ENCODE measurements around the gene NDST4.

NDST4 gene

GRCh38 chr4:114807759-114808404, 305.5 kb downstream of the NDST4 start:
- in situ Hi-C loops (cut with MboI; ENCODE audit: low sequenced_read_pairs), result no loop called here

- in situ Hi-C loops (cut with MboI; ENCODE audit: low sequenced_read_pairs), result no loop called here
These were observed 306.1 kb downstream of the NDST4 start for GRCh38 chr4:114807357-114807756.

- in situ Hi-C loops (cut with MboI; ENCODE audit: low sequenced_read_pairs), result no loop called here
These were observed 321.4 kb downstream of the NDST4 start for GRCh38 chr4:114791976-114792375.

GRCh38 chr4:114785570-114785969, 327.9 kb downstream of the NDST4 start:
- in situ Hi-C loops (cut with MboI; ENCODE audit: low sequenced_read_pairs), result no loop called here

GRCh38 chr4:114783215-114783595, 330.2 kb downstream of the NDST4 start:
- in situ Hi-C loops (cut with MboI; ENCODE audit: low sequenced_read_pairs), result no loop called here

GRCh38 chr4:114782415-114783214, 330.8 kb downstream of the NDST4 start:
- in situ Hi-C loops (cut with MboI; ENCODE audit: low sequenced_read_pairs), result no loop called here

- in situ Hi-C loops (cut with MboI; ENCODE audit: low sequenced_read_pairs), result no loop called here
These were observed 333.2 kb downstream of the NDST4 start for GRCh38 chr4:114780205-114780604.
